Cardiac fibroblast (primary cell): Measurements from ENCODE around the gene MYH9.
"Not testable (repeated sequence)": the region's sequence is repeated elsewhere in the genome, so short reads cannot be mapped to it uniquely, and the experiment has no call there.

Experiments used
- DNase-seq, 2 donors: peaks; one replicate each; pipeline versions ENCODE4 v3.0.0 to v3.0.0-alpha.2; 2010; ENCODE audit warnings: low read depth in 2 of 2
- H3K4me3 ChIP-seq, 2 donors: replicated peaks in 1 of 2; 1 replicate in 1 of 2; 2 replicates in 1 of 2; pipeline ENCODE4 v1.5.1; 2011; ENCODE audit warnings: low read depth in 2 of 2, low read length in 2 of 2, mild to moderate bottlenecking in 2 of 2, moderate library complexity in 1 of 2
- CTCF ChIP-seq: IDR thresholded peaks from one replicate; pipeline ENCODE4 v1.5.1; 2011; ENCODE audit warnings: low read depth, mild to moderate bottlenecking, low read length, inconsistent platforms

The MYH9 gene

DNA sequence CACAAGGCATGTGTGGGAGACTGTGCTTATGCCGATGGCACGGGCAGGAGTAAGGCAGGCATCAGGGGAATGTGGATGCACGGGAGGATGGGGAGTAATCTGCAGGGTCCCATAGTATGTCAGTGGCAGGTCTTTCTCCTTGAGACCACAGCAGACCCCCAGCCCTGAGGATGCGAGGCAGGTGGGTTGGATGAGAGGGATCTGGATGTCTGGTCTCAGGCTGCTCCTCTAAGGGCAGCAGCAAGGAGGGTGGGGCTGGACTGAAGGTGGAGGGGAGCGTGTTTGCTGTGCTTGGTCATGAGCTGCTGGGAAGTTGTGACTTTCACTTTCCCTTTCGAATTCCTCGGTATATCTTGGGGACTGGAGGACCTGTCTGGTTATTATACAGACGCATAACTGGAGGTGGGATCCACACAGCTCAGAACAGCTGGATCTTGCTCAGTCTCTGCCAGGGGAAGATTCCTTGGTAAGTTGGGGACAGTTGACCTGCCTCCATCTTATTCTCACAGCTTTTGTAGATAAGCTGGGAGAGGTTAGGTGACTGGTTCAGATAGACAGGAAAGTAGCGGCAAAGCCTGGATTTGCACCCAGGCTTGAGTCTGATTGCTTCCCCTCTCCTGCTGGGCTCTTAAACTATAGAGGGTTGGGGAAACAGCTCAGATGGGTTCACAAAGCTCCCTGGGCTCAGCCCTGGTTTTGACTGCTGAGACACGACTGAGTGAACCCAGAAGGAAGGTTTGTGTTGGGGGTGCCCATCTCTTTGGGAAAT is 134.8 kb downstream of the MYH9 start, which contains the start of gene APOL1:
Gene APOL1, plus strand, starts transcription at position 380 of the 769 bp plus-strand sequence. CDS start 1,823 bp downstream, outside the sequence.
- TF ChIP-seq CTCF = no peak
- peak; percentile 39 to 69 for DNase-seq
- peak within 1 kb of the TSS in 1 of 2 donors; percentile 51 for H3K4me3 ChIP-seq

- not testable (repeated sequence) for DNase-seq, H3K4me3 ChIP-seq
Measured at GRCh38 chr22:36251979-36252608, 135.7 kb downstream of the MYH9 start.

GRCh38 chr22:36250292-36250960 is 137.3 kb downstream of the MYH9 start:
- H3K4me3 ChIP-seq, DNase-seq: not testable (repeated sequence)

DNA sequence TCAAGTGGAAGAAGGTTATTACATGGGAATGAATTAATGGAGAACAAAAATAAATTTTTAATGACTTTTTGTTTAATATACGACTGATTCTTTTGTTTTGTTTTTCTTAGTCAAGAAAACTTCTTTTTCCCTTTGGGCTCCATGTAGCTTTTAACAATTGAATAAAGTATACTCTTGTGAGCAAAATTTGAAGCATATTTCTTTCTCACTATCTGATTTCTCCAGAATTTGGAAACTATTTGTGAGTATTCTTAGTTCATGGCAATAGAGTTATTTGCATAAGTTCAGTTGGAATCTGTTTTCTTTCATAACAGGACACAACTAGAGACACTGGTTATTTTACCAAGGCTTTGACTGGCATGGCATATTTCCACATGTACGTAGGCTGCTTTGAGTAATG is 138.6 kb downstream of the MYH9 start:
- TF ChIP-seq CTCF = no peak
- no peak for DNase-seq
- H3K4me3 ChIP-seq = no peak overlapping the region

- no peak for DNase-seq
- no peak for TF ChIP-seq CTCF
- no peak overlapping the region for H3K4me3 ChIP-seq
Measured at GRCh38 chr22:36247955-36248354, 139.8 kb downstream of the MYH9 start.

GRCh38 chr22:36246718-36247117 is 141.0 kb downstream of the MYH9 start:
- DNase-seq = no peak
- no peak for TF ChIP-seq CTCF
- no peak overlapping the region for H3K4me3 ChIP-seq

DNA sequence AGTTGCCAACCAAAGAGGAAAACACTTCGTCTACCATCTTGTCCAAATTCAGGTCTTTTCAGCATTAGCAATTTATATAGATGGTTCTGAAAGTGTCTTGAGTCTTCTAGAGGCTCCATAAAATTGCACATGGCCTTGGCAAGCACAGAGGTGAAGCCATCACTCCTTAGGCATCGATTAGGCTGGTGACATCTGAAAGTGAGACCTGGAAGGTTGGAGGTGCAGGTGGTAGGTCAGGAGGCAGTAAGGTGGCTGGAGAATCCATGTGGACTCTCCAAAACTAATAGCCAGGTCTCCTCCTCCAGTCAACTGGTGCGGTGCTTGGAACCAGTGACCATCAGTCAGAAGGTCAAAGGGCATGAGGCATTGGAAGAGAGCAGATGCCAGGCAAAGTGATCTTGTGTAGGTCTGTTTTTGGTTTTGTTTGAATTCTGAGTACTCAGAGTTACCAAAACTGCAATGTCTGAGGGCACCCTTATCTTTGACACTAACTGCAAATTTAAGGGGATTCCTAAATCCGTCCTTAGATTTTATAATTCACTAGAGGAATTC is 141.9 kb downstream of the MYH9 start:
- TF ChIP-seq CTCF = no peak
- H3K4me3 ChIP-seq = no peak overlapping the region
- no peak for DNase-seq
